ENCODE data around the gene GPAM.
A peak's percentile ranks its signal among the peaks of the same experiment; 100 is the strongest.
"Not testable (repeated sequence)": the region's sequence is repeated elsewhere in the genome, so short reads cannot be mapped to it uniquely, and the experiment has no call there.

The GPAM gene

GRCh38 chr10:112229901-112230300 lies 46.3 kb upstream of the GPAM start:
- no peaks in the 10 kb centered on the region for H3K9me3 ChIP-seq (ENCODE audit: severe bottlenecking)

DNA sequence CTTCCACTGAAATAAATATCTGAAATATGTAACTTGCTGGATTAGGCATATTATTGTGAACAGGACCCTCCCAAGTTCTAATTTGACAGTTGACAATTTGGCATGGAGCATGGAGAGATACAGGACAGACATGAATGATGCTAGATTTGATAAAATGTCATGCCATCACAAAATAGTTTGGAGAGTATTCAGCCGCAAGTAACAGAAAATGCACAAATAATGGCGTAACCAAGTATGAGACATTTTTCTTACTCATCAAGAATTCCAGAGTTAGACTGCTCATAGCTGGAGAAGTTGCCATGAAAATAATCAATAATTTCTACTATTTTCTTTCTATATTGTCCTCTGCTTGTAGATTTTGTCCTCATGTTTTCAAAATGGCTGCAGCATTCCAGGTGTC lies 45.5 kb upstream of the GPAM start:
- peak; percentile 40; the same call in 1 of the 3 replicates for ATAC-seq (ENCODE audit: low read depth)
- H3K4me3 ChIP-seq (ENCODE audit: severe bottlenecking): no peak overlapping the region
- DNase-seq (ENCODE audit: low spot score): no peak
- no peaks in the 10 kb centered on the region for H3K36me3 ChIP-seq (ENCODE audit: low read depth)
- no peaks in the 10 kb centered on the region for H3K27me3 ChIP-seq (ENCODE audit: insufficient read depth, poor library complexity, severe bottlenecking)
- H3K9me3 ChIP-seq (ENCODE audit: severe bottlenecking): no peaks in the 10 kb centered on the region
- no peak for TF ChIP-seq CTCF (IDR thresholded peaks at IDR 0.05; ENCODE audit: poor library complexity, severe bottlenecking)
- H3K27ac ChIP-seq (ENCODE audit: poor library complexity, severe bottlenecking): peak overlapping the region; percentile 59
- peaks cover 18% of the 10 kb centered on the region for H3K4me1 ChIP-seq (ENCODE audit: insufficient read depth, poor library complexity, severe bottlenecking)

More at GRCh38 chr10:112229901-112230300, 46.3 kb upstream of the GPAM start:
- H3K27ac ChIP-seq (ENCODE audit: poor library complexity, severe bottlenecking): peak overlapping the region; percentile 59
- no peak for TF ChIP-seq CTCF (IDR thresholded peaks at IDR 0.05; ENCODE audit: poor library complexity, severe bottlenecking)
- H3K4me3 ChIP-seq (ENCODE audit: severe bottlenecking): no peak overlapping the region
- ATAC-seq (ENCODE audit: low read depth): no peak
- DNase-seq (ENCODE audit: low spot score): no peak
- no peaks in the 10 kb centered on the region for H3K27me3 ChIP-seq (ENCODE audit: insufficient read depth, poor library complexity, severe bottlenecking)
- H3K4me1 ChIP-seq (ENCODE audit: insufficient read depth, poor library complexity, severe bottlenecking): peaks cover 18% of the 10 kb centered on the region
- no peaks in the 10 kb centered on the region for H3K36me3 ChIP-seq (ENCODE audit: low read depth)

DNA sequence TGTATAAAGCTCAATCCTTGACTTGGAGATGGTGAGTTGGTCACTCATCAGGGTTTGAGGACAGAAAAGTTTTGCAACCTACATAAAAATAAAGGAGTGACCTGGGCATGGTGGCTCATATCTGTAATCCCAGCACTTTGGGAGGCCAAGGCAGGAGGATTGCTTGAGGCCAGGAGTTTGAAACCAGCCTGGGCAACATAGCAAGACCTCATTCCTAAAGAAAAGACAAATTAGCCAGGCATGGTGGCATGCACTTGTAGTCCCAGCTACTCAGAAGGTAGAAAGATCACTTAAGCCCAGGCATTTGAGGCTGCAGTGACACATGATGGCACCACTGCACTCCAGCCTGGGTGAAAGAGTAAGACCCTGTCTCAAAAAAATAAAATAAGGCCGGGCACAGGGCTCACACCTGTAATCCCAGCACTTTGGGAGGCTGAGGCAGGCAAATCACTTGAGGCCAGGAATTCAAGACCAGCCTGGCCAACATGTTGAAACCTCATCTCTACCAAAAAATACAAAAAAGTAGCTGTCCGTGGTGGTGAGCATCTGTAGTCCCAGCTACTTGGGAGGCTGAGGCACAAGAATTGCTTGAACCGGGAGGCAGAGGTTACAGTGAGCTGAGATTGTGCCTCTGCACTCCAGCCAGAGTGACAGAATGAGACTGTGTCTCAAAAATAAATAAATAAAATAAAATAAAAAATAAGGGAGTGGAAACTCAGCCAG lies 45.0 kb upstream of the GPAM start:
- not testable (repeated sequence) for ATAC-seq (ENCODE audit: low read depth); H3K36me3 ChIP-seq (ENCODE audit: low read depth); H3K27me3 ChIP-seq (ENCODE audit: insufficient read depth, poor library complexity, severe bottlenecking); H3K9me3 ChIP-seq (ENCODE audit: severe bottlenecking); H3K4me3 ChIP-seq (ENCODE audit: severe bottlenecking); DNase-seq (ENCODE audit: low spot score)
- Histone ChIP-seq H3K4me1 (ENCODE audit: insufficient read depth, poor library complexity, severe bottlenecking) (peaks cover 18% of the 10 kb centered on the region), H3K27ac (ENCODE audit: poor library complexity, severe bottlenecking) (peak overlapping the region; percentile 59)

DNA sequence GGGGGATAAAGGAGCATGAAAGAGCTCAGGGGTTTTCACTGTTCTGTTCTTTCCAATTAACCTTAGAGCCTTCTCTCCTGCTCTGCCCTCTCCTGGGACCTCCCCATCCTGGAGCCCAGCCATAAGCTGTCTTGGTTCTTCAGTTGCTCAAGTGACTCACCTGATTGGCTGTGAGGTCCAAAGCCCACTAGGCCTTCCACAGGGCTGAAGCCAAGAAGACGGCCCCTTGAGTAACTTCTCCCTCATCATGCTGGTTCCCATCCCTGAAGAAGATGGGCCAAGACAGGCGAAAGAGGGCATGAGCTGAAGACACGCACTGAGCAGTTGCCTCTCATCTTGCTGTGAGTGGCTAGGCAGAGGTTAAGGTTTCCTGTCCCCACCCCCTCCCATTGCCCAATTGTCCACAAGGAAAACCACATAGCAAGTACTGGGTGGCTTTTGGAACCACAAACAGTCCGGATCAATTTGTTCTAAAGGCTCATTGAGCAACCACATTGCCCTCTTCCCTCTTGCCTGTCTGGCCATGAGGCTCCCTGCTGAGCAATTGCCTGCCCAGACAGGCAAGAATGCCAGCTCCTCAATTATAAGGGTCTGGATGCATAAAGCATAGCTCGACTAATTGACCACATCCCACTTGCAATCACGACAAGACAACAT lies 43.9 kb upstream of the GPAM start:
- Histone ChIP-seq H3K9me3 (ENCODE audit: severe bottlenecking) (no peaks in the 10 kb centered on the region), H3K4me3 (ENCODE audit: severe bottlenecking) (no peak overlapping the region), H3K27me3 (ENCODE audit: insufficient read depth, poor library complexity, severe bottlenecking) (no peaks in the 10 kb centered on the region), H3K36me3 (ENCODE audit: low read depth) (no peaks in the 10 kb centered on the region), H3K4me1 (ENCODE audit: insufficient read depth, poor library complexity, severe bottlenecking) (peaks cover 18% of the 10 kb centered on the region), H3K27ac (ENCODE audit: poor library complexity, severe bottlenecking) (peak overlapping the region; percentile 59)
- no peak for DNase-seq (ENCODE audit: low spot score)
- peak; percentile 45 for ATAC-seq (ENCODE audit: low read depth)
- no peak for TF ChIP-seq CTCF (IDR thresholded peaks at IDR 0.05; ENCODE audit: poor library complexity, severe bottlenecking)

- Histone ChIP-seq H3K4me3 (ENCODE audit: severe bottlenecking) (no peak overlapping the region), H3K4me1 (ENCODE audit: insufficient read depth, poor library complexity, severe bottlenecking) (peaks cover 18% of the 10 kb centered on the region), H3K9me3 (ENCODE audit: severe bottlenecking) (no peaks in the 10 kb centered on the region), H3K36me3 (ENCODE audit: low read depth) (no peaks in the 10 kb centered on the region), H3K27me3 (ENCODE audit: insufficient read depth, poor library complexity, severe bottlenecking) (no peaks in the 10 kb centered on the region), H3K27ac (ENCODE audit: poor library complexity, severe bottlenecking) (peak overlapping the region; percentile 59)
- no peak for ATAC-seq (ENCODE audit: low read depth)
- TF ChIP-seq CTCF (IDR thresholded peaks at IDR 0.05; ENCODE audit: poor library complexity, severe bottlenecking): no peak
- no peak for DNase-seq (ENCODE audit: low spot score)
Observed at GRCh38 chr10:112226439-112227248, 43.1 kb upstream of the GPAM start.
